Measurements from ENCODE around the gene TTC3. TPM values are rescaled to one million over a fixed set of nuclear protein-coding genes. Genes with fewer than 3 reads are reported as not detected.

Gene TTC3
- total and polyA plus RNA-seq, 2 experiments from 2014 or later, result 87.7 to 170 TPM

DNA sequence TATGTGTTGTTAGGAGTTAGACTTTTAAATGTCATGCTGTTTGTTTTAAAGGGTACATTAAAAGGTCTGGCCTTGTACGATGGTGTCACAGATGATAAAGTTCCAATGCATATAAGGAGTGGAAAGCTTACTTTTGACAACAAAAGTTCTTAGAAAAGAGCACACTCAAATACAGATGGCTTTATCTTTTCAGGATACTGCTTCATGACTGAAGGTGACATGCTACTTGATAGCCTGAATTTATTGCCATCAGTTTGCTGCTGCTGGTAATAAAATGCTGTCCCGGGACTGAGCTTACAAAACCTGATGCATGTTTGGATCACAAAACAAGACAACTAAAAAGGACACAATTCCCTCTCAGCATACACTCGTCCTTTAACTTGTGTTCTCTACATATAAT is 84.9 kb downstream of the TTC3 start:
- H3K9me3 ChIP-seq (ENCODE audit: low read depth), result no peaks in the 10 kb centered on the region
- TF ChIP-seq CTCF (IDR thresholded peaks at IDR 0.05; ENCODE audit: low read depth, low read length), result no peak
- DNase-seq (ENCODE audit: low read depth in 1 of 2, low spot score in 1 of 2), result no peak
- no peak overlapping the region for H3K4me3 ChIP-seq
- H3K36me3 ChIP-seq, result peaks cover 47% of the 10 kb centered on the region
- H3K27me3 ChIP-seq, result no peaks in the 10 kb centered on the region
- H3K4me1 ChIP-seq (ENCODE audit: low read depth), result no peaks in the 10 kb centered on the region
- H3K27ac ChIP-seq, result no peak overlapping the region

DNA sequence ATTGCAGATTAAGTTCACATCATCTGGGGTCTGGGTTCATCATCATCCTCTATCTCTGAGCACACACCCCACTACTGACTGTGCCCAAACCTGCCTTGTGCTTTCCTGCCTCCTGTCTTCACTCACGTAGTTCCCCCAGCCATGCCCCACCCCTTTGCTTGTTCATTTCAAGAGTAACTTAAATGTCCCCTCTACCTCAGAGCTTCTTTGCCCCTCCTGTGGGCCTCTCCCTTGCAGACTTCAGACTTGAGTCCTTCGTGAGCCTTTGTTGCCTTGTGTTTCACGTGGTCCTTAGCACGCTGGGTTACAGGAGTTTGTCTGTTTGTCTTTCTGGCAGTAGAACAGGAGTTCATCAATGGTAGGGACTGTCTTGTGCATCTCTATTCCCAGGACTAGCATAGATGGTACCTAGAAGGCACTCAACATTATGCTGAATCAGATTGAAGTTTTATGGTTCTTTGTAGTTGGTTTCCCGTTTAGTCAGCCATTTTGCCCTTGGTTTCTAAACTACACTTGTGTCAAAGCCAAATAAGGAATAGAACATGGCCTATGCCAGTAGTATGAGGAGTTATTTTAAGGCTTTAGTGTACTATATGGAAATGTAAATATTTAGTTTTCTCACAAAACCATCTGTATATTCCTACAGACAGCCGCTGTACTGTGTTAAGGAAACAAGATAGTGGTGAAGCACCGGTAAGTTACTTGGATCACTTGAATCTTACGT is 86.2 kb downstream of the TTC3 start:
- H3K9me3 ChIP-seq (ENCODE audit: low read depth), result no peaks in the 10 kb centered on the region
- H3K4me3 ChIP-seq, result no peak overlapping the region
- peaks cover 52% of the 10 kb centered on the region for H3K36me3 ChIP-seq
- no peak overlapping the region for H3K27ac ChIP-seq
- TF ChIP-seq CTCF (IDR thresholded peaks at IDR 0.05; ENCODE audit: low read depth, low read length), result no peak
- H3K27me3 ChIP-seq, result no peaks in the 10 kb centered on the region
- no peaks in the 10 kb centered on the region for H3K4me1 ChIP-seq (ENCODE audit: low read depth)
- no peak for DNase-seq (ENCODE audit: low read depth in 1 of 2, low spot score in 1 of 2)

DNA sequence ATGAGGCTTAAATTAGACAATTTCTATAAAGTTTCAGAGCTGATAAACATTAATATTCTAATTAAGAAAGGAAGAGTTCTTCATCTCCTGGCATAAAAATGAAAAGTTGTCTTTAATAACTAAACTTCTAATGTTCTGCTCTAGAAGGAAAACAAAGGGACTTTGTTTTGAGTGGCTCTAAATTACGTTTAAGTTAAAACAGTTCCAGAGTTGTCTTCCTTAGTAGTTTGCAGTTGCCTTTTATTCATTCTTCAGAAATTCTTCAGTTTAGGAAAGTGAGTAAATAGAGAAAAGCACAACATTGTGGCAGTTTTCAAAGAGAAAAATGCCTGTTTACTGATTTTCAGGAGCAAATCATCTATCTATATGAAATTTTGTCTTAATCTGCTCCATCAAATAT is 86.9 kb downstream of the TTC3 start:
- H3K4me1 ChIP-seq (ENCODE audit: low read depth), result no peaks in the 10 kb centered on the region
- H3K27me3 ChIP-seq, result no peaks in the 10 kb centered on the region
- no peak for DNase-seq (ENCODE audit: low read depth in 1 of 2, low spot score in 1 of 2)
- H3K4me3 ChIP-seq, result no peak overlapping the region
- no peak for TF ChIP-seq CTCF (IDR thresholded peaks at IDR 0.05; ENCODE audit: low read depth, low read length)
- no peaks in the 10 kb centered on the region for H3K9me3 ChIP-seq (ENCODE audit: low read depth)
- H3K36me3 ChIP-seq, result peaks cover 53% of the 10 kb centered on the region
- no peak overlapping the region for H3K27ac ChIP-seq

DNA sequence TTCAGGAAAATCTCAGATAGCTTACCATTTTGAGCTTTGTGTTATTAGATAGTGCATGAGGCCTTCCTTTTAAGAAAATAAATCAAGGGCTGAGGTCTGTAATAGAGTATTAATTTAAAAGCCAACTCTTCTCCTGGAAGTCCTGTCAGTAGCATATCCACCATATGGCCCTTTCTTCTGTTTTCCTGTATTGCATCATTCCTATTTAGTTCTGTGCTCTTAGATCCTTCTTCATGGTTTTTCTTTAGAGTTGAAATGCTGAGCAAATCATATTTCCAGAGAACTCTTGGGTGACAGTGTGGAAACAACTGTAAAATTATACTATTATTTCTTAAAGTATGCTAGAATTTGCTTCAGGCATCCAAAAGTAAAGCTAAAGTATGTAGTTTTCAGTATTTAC is 91.7 kb downstream of the TTC3 start:
- TF ChIP-seq CTCF (IDR thresholded peaks at IDR 0.05; ENCODE audit: low read depth, low read length), result no peak
- Histone ChIP-seq H3K36me3 (peaks cover 65% of the 10 kb centered on the region), H3K4me1 (ENCODE audit: low read depth) (no peaks in the 10 kb centered on the region), H3K9me3 (ENCODE audit: low read depth) (no peaks in the 10 kb centered on the region), H3K27ac (no peak overlapping the region), H3K27me3 (no peaks in the 10 kb centered on the region), H3K4me3 (no peak overlapping the region)
- peak in 1 of 2 donors; percentile 55 for DNase-seq (ENCODE audit: low read depth in 1 of 2, low spot score in 1 of 2)

DNA sequence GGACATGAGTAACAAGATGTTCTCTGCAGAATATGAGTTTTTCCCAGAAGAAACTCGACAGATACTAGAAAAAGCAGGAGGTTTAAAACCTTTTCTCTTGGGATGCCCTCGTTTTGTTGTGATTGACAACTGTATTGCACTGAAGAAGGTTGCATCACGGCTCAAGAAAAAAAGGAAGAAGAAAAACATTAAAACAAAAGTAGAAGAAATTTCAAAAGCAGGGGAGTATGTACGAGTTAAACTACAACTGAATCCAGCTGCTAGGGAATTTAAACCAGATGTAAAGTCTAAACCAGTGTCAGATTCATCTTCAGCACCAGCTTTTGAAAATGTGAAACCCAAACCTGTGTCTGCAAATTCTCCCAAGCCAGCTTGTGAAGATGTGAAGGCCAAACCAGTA is 92.5 kb downstream of the TTC3 start:
- Histone ChIP-seq H3K27ac (no peak overlapping the region), H3K36me3 (peaks cover 64% of the 10 kb centered on the region), H3K4me3 (no peak overlapping the region)

More for the DNA sequence above, 92.5 kb downstream of the TTC3 start:
- no peaks in the 10 kb centered on the region for H3K27me3 ChIP-seq
- H3K9me3 ChIP-seq (ENCODE audit: low read depth), result no peaks in the 10 kb centered on the region
- TF ChIP-seq CTCF (IDR thresholded peaks at IDR 0.05; ENCODE audit: low read depth, low read length), result no peak
- no peaks in the 10 kb centered on the region for H3K4me1 ChIP-seq (ENCODE audit: low read depth)
- no peak for DNase-seq (ENCODE audit: low read depth in 1 of 2, low spot score in 1 of 2)
